H1 (cell line): ENCODE measurements around the gene SYNDIG1. TPM values are rescaled to one million over a fixed set of nuclear protein-coding genes. Genes with fewer than 3 reads are reported as not detected.

ENCODE experiments used
- EGR1 ChIP-seq: IDR thresholded peaks from 2 replicates; pipeline ENCODE4 v1.6.1; 2011; ENCODE audit warnings: low read depth, low read length, borderline replicate concordance
- EZH2 ChIP-seq: fragments of 200-600 bp; sonication (generic); IDR thresholded peaks from 2 replicates; pipeline ENCODE4 v1.7.1; 2012; ENCODE audit warnings: low read depth, mild to moderate bottlenecking, moderate library complexity, low read length, inconsistent platforms; ENCODE audit not compliant: severe bottlenecking
- PHF8 ChIP-seq: fragments of 200-600 bp; sonication (generic); conservative IDR thresholded peaks from 2 replicates; pipeline ENCODE4 v1.7.1; 2012; ENCODE audit warnings: low read depth, mild to moderate bottlenecking, inconsistent platforms, low read length, moderate library complexity
- RFX5 ChIP-seq: IDR thresholded peaks from 2 replicates; pipeline ENCODE4 v1.6.1; 2011; ENCODE audit warnings: low read depth, low read length, improper control_type of control experiment, borderline replicate concordance
- polyA plus RNA-seq, 7 experiments: library from polyadenylated mRNA; depleted of rRNA in 3 of 7; stranded (reverse) in 5 of 7; unstranded in 2 of 7; fragments of >200 nt in 5 of 7; fragments of 200-250 nt in 2 of 7; gene quantifications; 1 replicate in 5 of 7; 2 replicates in 1 of 7; 4 replicates in 1 of 7; pipeline versions ENCODE4 v1.2.1 to v1.2.3, GENCODE V29; 2011 to 2013; ENCODE audit warnings: missing spikeins in 2 of 7, mixed read lengths in 2 of 7
- total RNA-seq: library from RNA; stranded (reverse); fragmentation: NEBNext Ultra II Directional; extraction: Animal tissue kit (Norgen Biotek cat#: 25700); gene quantifications from 2 replicates; pipeline ENCODE4 v1.2.1, GENCODE V29; 2021

Gene SYNDIG1
- total and polyA plus RNA-seq, 2 of the 8 experiments (the other 6 are each of a cell fraction or from before 2014, with no cell fraction given) = 6.5 to 7.8 TPM

GRCh38 chr20:24640686-24641085, 171.3 kb downstream of the SYNDIG1 start (continued):
- no peak for TF ChIP-seq PHF8
- TF ChIP-seq EGR1 = no peak
- no peak for TF ChIP-seq EZH2
- no peak for TF ChIP-seq RFX5
